K562 treated with DMSO at 1 percent for 48 hours (cell line): Measurements from ENCODE around the gene INPPL1. TPM values are rescaled to one million over a fixed set of nuclear protein-coding genes. Genes with fewer than 3 reads are reported as not detected.

Experiments used
- total RNA-seq: library from RNA; unstranded; fragments of 300-600 nt; gene quantifications from 2 replicates; pipeline ENCODE4 v1.2.3, GENCODE V29; 2022; ENCODE audit warnings: low replicate concordance; ENCODE audit errors: extremely low read depth

INPPL1 gene
- total RNA-seq, result not detected in 2 replicates

DNA sequence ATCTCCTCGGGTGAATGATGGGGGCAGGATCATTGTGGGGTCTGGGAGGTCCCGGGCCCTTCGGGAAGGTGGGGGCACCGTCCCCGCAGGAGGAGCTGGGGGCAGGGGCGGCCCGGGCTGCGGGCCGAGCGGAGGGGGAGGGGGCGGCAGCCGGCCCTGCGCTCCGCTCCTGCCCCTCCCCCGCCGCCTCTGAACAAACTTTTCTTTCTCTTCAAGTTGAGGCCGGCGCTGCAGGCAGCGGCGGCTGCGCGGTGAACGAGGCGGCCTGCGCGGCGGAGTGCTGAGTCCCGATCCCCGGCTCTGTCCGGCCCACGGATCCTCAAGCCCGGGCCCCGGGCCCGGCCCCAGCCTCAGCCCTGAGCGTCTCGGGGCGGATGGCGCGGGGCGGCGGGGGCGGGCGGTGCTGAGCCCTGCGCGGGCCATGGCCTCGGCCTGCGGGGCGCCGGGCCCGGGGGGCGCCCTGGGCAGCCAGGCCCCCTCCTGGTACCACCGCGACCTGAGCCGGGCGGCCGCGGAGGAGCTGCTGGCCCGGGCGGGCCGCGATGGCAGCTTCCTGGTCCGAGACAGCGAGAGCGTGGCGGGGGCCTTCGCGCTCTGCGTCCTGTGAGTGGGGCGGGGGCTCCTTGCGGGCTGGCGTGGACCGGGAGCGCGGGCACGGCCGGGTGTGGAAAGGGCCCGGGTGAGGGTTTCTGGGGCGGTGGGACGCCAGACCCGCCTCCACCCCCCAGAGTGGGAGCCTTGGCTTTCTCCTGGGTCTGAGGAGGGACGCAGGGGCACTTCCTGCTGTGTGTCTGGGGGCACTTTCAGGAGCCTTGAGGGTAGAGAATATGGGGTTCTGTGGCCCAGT, at the start of gene INPPL1:
Gene INPPL1, plus strand, starts transcription at position 204 of the 847 bp plus-strand sequence. Its CDS starts 218 bp downstream, at position 422.

GRCh38 chr11:72191961-72192381, 32.6 kb upstream of the INPPL1 start, which contains the start of gene FOLR1:
TSS of gene FOLR1 (plus strand) at chr11:72192140. CDS start at chr11:72192174, 34 bp downstream.

DNA sequence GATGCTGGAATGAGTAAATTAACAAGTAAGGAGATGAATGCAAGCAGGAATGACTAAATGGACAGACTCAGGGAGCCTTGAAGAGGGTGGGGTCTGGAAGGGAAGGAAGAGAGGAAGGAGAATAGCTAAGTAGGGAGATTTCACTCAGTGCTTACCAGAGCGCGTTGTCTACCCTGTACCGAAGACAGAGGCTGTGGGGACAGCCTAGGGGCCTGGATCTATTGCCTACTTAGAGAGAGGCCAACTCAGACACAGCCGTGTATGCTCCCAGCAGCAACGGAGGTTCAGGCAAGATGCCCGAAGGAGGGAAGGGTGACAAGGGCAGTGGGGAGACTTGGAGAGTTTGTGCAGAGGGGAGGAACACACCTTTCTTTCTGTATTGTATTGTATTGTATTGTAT, 7.9 kb upstream of the INPPL1 start, which contains the start of gene FOLR2:
Gene FOLR2, plus strand, starts transcription at position 157 of the 400 bp plus-strand sequence. CDS start 1,791 bp downstream, outside the sequence.

GRCh38 chr11:72244060-72244360, 19.4 kb downstream of the INPPL1 start, which contains the start of gene PHOX2A:
TSS of gene PHOX2A (minus strand) at chr11:72244176. CDS start at chr11:72244004, 172 bp downstream.

Other genes starting within 250 kb of the INPPL1 start
- gene IL18BP, start 225.9 kb upstream of the INPPL1 start, total RNA-seq, result not detected in 2 replicates
- gene NUMA1, start 144.2 kb upstream of the INPPL1 start, total RNA-seq, result 172 TPM in 1 of 2 replicates, not detected in the other
- gene LRRC51, start 143.9 kb upstream of the INPPL1 start, total RNA-seq, result not detected in 2 replicates
- not detected in 2 replicates for gene LAMTOR1, start 121.5 kb upstream of the INPPL1 start, total RNA-seq
- not detected in 2 replicates for gene TOMT, start 118.8 kb upstream of the INPPL1 start, total RNA-seq
- gene ANAPC15, start 112.1 kb upstream of the INPPL1 start, total RNA-seq, result not detected in 2 replicates
- gene FOLR3, start 89.0 kb upstream of the INPPL1 start, total RNA-seq, result not detected in 2 replicates
- not detected in 2 replicates for gene FOLR1, start 32.6 kb upstream of the INPPL1 start, total RNA-seq
- not detected in 2 replicates for gene FOLR2, start 8.0 kb upstream of the INPPL1 start, total RNA-seq
- not detected in 2 replicates for gene PHOX2A, start 19.4 kb downstream of the INPPL1 start, total RNA-seq
- not detected in 2 replicates for gene CLPB, start 209.8 kb downstream of the INPPL1 start, total RNA-seq